Erythroblast (primary cell): ENCODE results near the gene FUOM.

Experiments used
- GATA1 ChIP-seq: IDR thresholded peaks from 2 replicates; pipeline ENCODE4 v1.6.1; 2011; ENCODE audit warnings: low read depth, mild to moderate bottlenecking, control low read depth, low read length, moderate library complexity
- POLR2A ChIP-seq: IDR thresholded peaks from 2 replicates; pipeline ENCODE4 v1.6.1; 2011; ENCODE audit warnings: mild to moderate bottlenecking, low read length

GRCh38 chr10:133342942-133343341 lies 14.9 kb downstream of the FUOM start:
- TF ChIP-seq POLR2A (no peak), GATA1 (no peak)
